HG03521 (cell line): ENCODE measurements around the gene LCE6A.

Source experiments
- ATAC-seq: cut with Tn5 transposase; IDR thresholded peaks from one replicate; pipeline ENCODE4 v1.9.1; 2021; ENCODE audit warnings: mild to moderate bottlenecking, moderate library complexity; ENCODE audit not compliant: unreplicated experiment

The LCE6A gene

GRCh38 chr1:152873495-152873894, 30.8 kb downstream of the LCE6A start:
- no peak for ATAC-seq

- no peak for ATAC-seq
These were observed 34.2 kb downstream of the LCE6A start for GRCh38 chr1:152876827-152877226.

GRCh38 chr1:152878042-152878441, 35.4 kb downstream of the LCE6A start, which contains the start of gene SMCP:
TSS of gene SMCP (plus strand) at chr1:152878322. CDS start at chr1:152884423, 6,101 bp downstream.
- no peak for ATAC-seq

- ATAC-seq, result no peak
These were observed 37.0 kb downstream of the LCE6A start for GRCh38 chr1:152879559-152880198.

- no peak for ATAC-seq
These were observed 37.7 kb downstream of the LCE6A start for GRCh38 chr1:152880316-152880715.

- no peak for ATAC-seq
These were observed 38.3 kb downstream of the LCE6A start for GRCh38 chr1:152880907-152881306.

GRCh38 chr1:152884085-152884484, 41.4 kb downstream of the LCE6A start:
- ATAC-seq, result no peak

- no peak for ATAC-seq
These were observed 41.9 kb downstream of the LCE6A start for GRCh38 chr1:152884506-152884905.

GRCh38 chr1:152884966-152885624, 42.4 kb downstream of the LCE6A start:
- ATAC-seq, result no peak

- ATAC-seq, result no peak
These were observed 43.4 kb downstream of the LCE6A start for GRCh38 chr1:152886085-152886484.

GRCh38 chr1:152886758-152887409, 44.2 kb downstream of the LCE6A start:
- ATAC-seq, result no peak

- ATAC-seq, result no peak
These were observed 45.5 kb downstream of the LCE6A start for GRCh38 chr1:152888126-152888525.
